ENCODE results near the gene TRIM44. TPM values are rescaled to one million over a fixed set of nuclear protein-coding genes. Genes with fewer than 3 reads are reported as not detected.

Gene TRIM44
- total RNA-seq, 1 experiment from 2014 or later, result 33.4 TPM

Other genes with a start within 250 kb of the TRIM44 start
- gene SLC1A2, start 243.2 kb upstream of the TRIM44 start, total RNA-seq (2021; ENCODE audit: unreplicated experiment), result 0.25 TPM
- not detected for gene PAMR1, start 137.2 kb upstream of the TRIM44 start, total RNA-seq (2021; ENCODE audit: unreplicated experiment)
- 13.7 TPM for gene FJX1, start 44.3 kb upstream of the TRIM44 start, total RNA-seq (2021; ENCODE audit: unreplicated experiment)

Measured in HCT116 (cell line).